Endodermal cell (in vitro differentiated cells): ENCODE data around the gene CBLB. TPM values are rescaled to one million over a fixed set of nuclear protein-coding genes. Genes with fewer than 3 reads are reported as not detected.

ENCODE experiments used
- DNase-seq: peaks from one replicate; pipeline ENCODE4 v3.0.0-alpha.2; 2017
- H3K27ac ChIP-seq: 2 replicates; pipeline ENCODE4 v1.5.1; 2013; ENCODE audit warnings: mild to moderate bottlenecking, low read depth, low read length, moderate library complexity
- H3K27me3 ChIP-seq: 2 replicates; pipeline ENCODE4 v1.6.1; 2013; ENCODE audit warnings: mild to moderate bottlenecking, low read length, moderate library complexity; ENCODE audit not compliant: insufficient read depth, control insufficient read depth, poor library complexity, severe bottlenecking
- H3K36me3 ChIP-seq: 2 replicates; pipeline ENCODE4 v1.7.0; 2013; ENCODE audit warnings: mild to moderate bottlenecking, low read length, moderate library complexity; ENCODE audit not compliant: control insufficient read depth, insufficient read depth
- H3K4me1 ChIP-seq: one replicate; pipeline ENCODE4 v1.7.0; 2013; ENCODE audit warnings: low read length; ENCODE audit not compliant: control insufficient read depth, insufficient read depth
- H3K4me3 ChIP-seq: 2 replicates; pipeline ENCODE4 v1.5.1; 2013; ENCODE audit warnings: mild to moderate bottlenecking, low read length, moderate library complexity
- H3K9ac ChIP-seq: 2 replicates; pipeline ENCODE4 v1.6.1; 2013; ENCODE audit warnings: mild to moderate bottlenecking, low read length, moderate library complexity; ENCODE audit not compliant: poor library complexity, severe bottlenecking; ENCODE audit errors: extremely low read depth
- H3K9me3 ChIP-seq: 2 replicates; pipeline ENCODE4 v1.6.1; 2013; ENCODE audit warnings: mild to moderate bottlenecking, low read length, moderate library complexity; ENCODE audit not compliant: control insufficient read depth
- H3K27ac Mint-ChIP-seq: 2 replicates; pipeline ENCODE4 v1.8.0; 2020; ENCODE audit warnings: mixed read lengths
- H3K27me3 Mint-ChIP-seq: 2 replicates; pipeline ENCODE4 v1.8.0; 2021; ENCODE audit warnings: mild to moderate bottlenecking, mixed read lengths; ENCODE audit not compliant: insufficient read depth
- H3K36me3 Mint-ChIP-seq: 2 replicates; pipeline ENCODE4 v1.8.0; 2020; ENCODE audit warnings: low read depth, mixed read lengths
- H3K4me1 Mint-ChIP-seq: 2 replicates; pipeline ENCODE4 v1.8.0; 2020; ENCODE audit warnings: mixed read lengths
- H3K4me3 Mint-ChIP-seq: 2 replicates; pipeline ENCODE4 v1.8.0; 2020; ENCODE audit warnings: mild to moderate bottlenecking, moderate library complexity, mixed read lengths
- H3K9me3 Mint-ChIP-seq: 2 replicates; pipeline ENCODE4 v1.8.0; 2020; ENCODE audit warnings: mild to moderate bottlenecking, mixed read lengths
- WGBS, 2 experiments: methylation state at CpG; one replicate each; pipeline versions ENCODE4 v1.1.5 to v1.1.7; 2013; ENCODE audit warnings: missing lambda C conversion rate in 2 of 2, mixed read lengths in 1 of 2; ENCODE audit not compliant: insufficient coverage in 1 of 2, insufficient read length in 1 of 2; 5-methylcytosine and 5-hydroxymethylcytosine counted together
- total RNA-seq, 2 donors: library from RNA; stranded (reverse); fragmentation: NEBNext Ultra II Directional in 1 of 2; extraction: Animal tissue kit (Norgen Biotek cat#: 25700) in 1 of 2; gene quantifications; 2 replicates in 1 of 2; 3 replicates in 1 of 2; pipeline ENCODE4 v1.2.1, GENCODE V29; 2021
- TF ChIP-seq, protein P1 (sequence below): fragments of 200-600 bp; sonication (generic); conservative IDR thresholded peaks from 2 replicates; pipeline ENCODE4 v1.5.0; 2021; ENCODE audit warnings: antibody characterized with exemption, mild to moderate bottlenecking

Gene CBLB
- total RNA-seq, 2 donors from 2014 or later: 45.4 to 60.5 TPM

DNA sequence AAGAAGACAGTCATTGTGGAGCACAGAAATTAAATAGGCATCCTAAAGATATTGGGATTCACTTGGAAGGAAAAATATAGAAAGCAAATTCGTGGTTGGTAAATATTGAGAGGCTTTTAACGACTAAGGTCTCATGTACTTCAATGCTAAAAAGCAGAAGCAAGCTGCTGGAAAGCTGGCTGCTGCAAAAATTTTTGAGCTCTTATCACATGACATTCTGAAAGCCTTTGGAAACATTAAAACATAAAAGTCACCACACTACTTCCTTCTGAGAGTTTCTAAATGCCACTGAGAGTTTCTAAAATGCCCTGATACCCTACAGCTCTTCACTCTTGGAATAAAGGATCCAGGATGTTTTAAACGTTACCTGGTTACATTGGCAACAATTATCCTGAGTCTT lies 39.0 kb upstream of the CBLB start:
- TF ChIP-seq, protein P1, sequence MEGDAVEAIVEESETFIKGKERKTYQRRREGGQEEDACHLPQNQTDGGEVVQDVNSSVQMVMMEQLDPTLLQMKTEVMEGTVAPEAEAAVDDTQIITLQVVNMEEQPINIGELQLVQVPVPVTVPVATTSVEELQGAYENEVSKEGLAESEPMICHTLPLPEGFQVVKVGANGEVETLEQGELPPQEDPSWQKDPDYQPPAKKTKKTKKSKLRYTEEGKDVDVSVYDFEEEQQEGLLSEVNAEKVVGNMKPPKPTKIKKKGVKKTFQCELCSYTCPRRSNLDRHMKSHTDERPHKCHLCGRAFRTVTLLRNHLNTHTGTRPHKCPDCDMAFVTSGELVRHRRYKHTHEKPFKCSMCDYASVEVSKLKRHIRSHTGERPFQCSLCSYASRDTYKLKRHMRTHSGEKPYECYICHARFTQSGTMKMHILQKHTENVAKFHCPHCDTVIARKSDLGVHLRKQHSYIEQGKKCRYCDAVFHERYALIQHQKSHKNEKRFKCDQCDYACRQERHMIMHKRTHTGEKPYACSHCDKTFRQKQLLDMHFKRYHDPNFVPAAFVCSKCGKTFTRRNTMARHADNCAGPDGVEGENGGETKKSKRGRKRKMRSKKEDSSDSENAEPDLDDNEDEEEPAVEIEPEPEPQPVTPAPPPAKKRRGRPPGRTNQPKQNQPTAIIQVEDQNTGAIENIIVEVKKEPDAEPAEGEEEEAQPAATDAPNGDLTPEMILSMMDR: no peak
- no peak overlapping the region for H3K27ac Mint-ChIP-seq

DNA sequence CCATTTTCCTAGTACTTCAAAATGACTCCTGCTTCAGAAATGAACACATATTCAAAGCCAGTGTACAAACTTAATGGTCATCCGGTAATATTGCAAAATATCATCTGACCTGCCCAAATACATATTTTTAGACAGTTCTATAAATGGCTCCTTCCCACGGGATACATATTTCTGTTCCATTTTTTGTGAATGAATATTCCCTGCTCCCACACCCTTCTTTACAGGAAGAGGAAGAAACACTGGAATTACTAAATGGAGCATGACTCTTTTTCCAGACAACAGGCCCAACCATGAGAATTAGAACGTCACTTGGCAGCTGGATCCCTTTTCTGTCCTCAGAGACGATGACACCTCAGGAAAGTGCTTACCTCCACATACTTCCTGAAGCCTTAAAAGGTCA lies 38.0 kb upstream of the CBLB start:
- Histone ChIP-seq H3K27me3 (no peaks in the 10 kb centered on the region), H3K4me3 (no peak overlapping the region), H3K27ac (no peak overlapping the region), H3K9me3 (no peaks in the 10 kb centered on the region), H3K4me1 (no peaks in the 10 kb centered on the region), H3K36me3 (no peaks in the 10 kb centered on the region), H3K9ac (no peak overlapping the region)
- no peaks in the 10 kb centered on the region for H3K27me3 Mint-ChIP-seq
- H3K9me3 Mint-ChIP-seq: no peaks in the 10 kb centered on the region
- no peak overlapping the region for H3K27ac Mint-ChIP-seq
- TF ChIP-seq, protein P1: no peak
- WGBS, 2 experiments: 91 to 92% methylated on average over 4 of the region's 4 CpGs
- no peaks in the 10 kb centered on the region for H3K36me3 Mint-ChIP-seq
- no peaks in the 10 kb centered on the region for H3K4me1 Mint-ChIP-seq
- H3K4me3 Mint-ChIP-seq: no peak overlapping the region
- DNase-seq: no peak

More for the DNA sequence above, 39.0 kb upstream of the CBLB start:
- Histone ChIP-seq H3K36me3 (no peaks in the 10 kb centered on the region), H3K9me3 (no peaks in the 10 kb centered on the region), H3K4me3 (no peak overlapping the region), H3K27ac (no peak overlapping the region), H3K27me3 (no peaks in the 10 kb centered on the region), H3K9ac (no peak overlapping the region), H3K4me1 (no peaks in the 10 kb centered on the region)
- Mint-ChIP-seq H3K4me3 (no peak overlapping the region), H3K36me3 (no peaks in the 10 kb centered on the region), H3K4me1 (no peaks in the 10 kb centered on the region), H3K27me3 (no peaks in the 10 kb centered on the region), H3K9me3 (no peaks in the 10 kb centered on the region)
- 83 to 91% methylated on average over 3 of the region's 3 CpGs for WGBS, 2 experiments
- no peak for DNase-seq

DNA sequence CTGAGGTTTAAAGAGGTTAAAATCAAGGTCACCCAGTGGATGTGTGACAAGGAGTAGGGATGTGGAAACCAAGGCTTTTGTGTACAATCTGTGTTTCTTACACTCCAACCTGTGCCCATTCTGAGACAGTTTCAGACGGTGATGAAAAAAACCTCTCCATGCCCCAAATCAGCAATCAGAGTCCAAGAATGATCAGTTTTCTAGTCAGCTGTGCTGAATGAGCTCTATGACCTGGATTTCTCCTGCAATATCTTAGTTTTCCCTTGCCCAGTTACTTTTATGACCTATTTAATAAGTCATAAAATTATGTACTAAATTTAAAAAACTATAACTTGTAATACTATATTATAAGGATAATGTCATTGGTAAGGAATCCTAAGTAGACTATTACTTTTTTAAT lies 37.5 kb upstream of the CBLB start:
- Histone ChIP-seq H3K27me3 (no peaks in the 10 kb centered on the region), H3K27ac (no peak overlapping the region), H3K9ac (no peak overlapping the region), H3K4me3 (no peak overlapping the region), H3K9me3 (no peaks in the 10 kb centered on the region), H3K36me3 (no peaks in the 10 kb centered on the region), H3K4me1 (no peaks in the 10 kb centered on the region)
- Mint-ChIP-seq H3K4me3 (no peak overlapping the region), H3K9me3 (no peaks in the 10 kb centered on the region), H3K27ac (no peak overlapping the region), H3K4me1 (no peaks in the 10 kb centered on the region), H3K36me3 (no peaks in the 10 kb centered on the region), H3K27me3 (no peaks in the 10 kb centered on the region)
- no peak for DNase-seq
- WGBS, 2 experiments: 93% methylated on average over 1 of the region's 1 CpG; no CpG with 5 or more reads in 1 of the 2 experiments
- TF ChIP-seq, protein P1: no peak
